WERI-Rb-1 (cell line): ENCODE measurements around the gene COL4A6.

ENCODE experiments used
- DNase-seq: peaks from one replicate; pipeline ENCODE4 v3.0.0-alpha.2; 2020
- H3K27ac ChIP-seq: fragments of 250-450 bp; sonication (Bioruptor Pico); 2 replicates; pipeline ENCODE4 v1.5.1; 2020; ENCODE audit warnings: mild to moderate bottlenecking, moderate library complexity
- H3K27me3 ChIP-seq: fragments of 250-450 bp; sonication (Bioruptor Pico); 2 replicates; pipeline ENCODE4 v1.5.1; 2021; ENCODE audit warnings: mild to moderate bottlenecking, low read depth, moderate library complexity; ENCODE audit not compliant: insufficient read depth, severe bottlenecking
- H3K36me3 ChIP-seq: fragments of 250-450 bp; sonication (Bioruptor Pico); 2 replicates; pipeline ENCODE4 v1.5.1; 2020; ENCODE audit warnings: mild to moderate bottlenecking, moderate library complexity
- H3K4me3 ChIP-seq: 2 replicates; pipeline ENCODE4 v1.5.1; 2011; ENCODE audit warnings: low read depth, mild to moderate bottlenecking, control low read depth, low read length
- H3K9me3 ChIP-seq: fragments of 250-450 bp; sonication (Bioruptor Pico); 2 replicates; pipeline ENCODE4 v1.5.1; 2021; ENCODE audit warnings: mild to moderate bottlenecking, moderate library complexity; ENCODE audit not compliant: severe bottlenecking
- TF ChIP-seq, protein P1 (sequence below): IDR thresholded peaks from 2 replicates; pipeline ENCODE4 v1.5.1; 2011; ENCODE audit warnings: low read depth, mild to moderate bottlenecking, control low read depth, inconsistent platforms, low read length

Gene COL4A6

DNA sequence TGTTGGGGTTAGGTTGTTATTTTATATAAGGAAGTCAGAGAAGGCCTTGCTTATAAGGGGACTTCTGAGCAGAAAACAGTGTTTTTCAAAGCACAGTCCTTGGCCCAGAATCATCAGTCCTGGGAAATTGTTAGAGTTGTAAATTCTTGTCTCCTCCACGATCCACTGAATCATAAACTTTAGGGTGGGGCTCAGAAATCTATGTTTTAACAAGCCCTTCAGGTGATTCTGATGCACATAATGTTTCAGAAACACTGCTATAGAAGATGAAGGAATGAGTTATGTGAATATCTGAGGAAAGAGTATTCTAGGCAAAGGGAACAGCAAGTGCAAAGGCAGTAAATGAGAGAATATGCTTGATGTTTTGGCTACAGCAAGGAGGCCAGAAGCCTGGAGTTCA, 121.8 kb downstream of the COL4A6 start:
- TF ChIP-seq, protein P1, sequence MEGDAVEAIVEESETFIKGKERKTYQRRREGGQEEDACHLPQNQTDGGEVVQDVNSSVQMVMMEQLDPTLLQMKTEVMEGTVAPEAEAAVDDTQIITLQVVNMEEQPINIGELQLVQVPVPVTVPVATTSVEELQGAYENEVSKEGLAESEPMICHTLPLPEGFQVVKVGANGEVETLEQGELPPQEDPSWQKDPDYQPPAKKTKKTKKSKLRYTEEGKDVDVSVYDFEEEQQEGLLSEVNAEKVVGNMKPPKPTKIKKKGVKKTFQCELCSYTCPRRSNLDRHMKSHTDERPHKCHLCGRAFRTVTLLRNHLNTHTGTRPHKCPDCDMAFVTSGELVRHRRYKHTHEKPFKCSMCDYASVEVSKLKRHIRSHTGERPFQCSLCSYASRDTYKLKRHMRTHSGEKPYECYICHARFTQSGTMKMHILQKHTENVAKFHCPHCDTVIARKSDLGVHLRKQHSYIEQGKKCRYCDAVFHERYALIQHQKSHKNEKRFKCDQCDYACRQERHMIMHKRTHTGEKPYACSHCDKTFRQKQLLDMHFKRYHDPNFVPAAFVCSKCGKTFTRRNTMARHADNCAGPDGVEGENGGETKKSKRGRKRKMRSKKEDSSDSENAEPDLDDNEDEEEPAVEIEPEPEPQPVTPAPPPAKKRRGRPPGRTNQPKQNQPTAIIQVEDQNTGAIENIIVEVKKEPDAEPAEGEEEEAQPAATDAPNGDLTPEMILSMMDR: no peak
- Histone ChIP-seq H3K9me3 (no peaks in the 10 kb centered on the region), H3K27ac (no peak overlapping the region), H3K36me3 (no peaks in the 10 kb centered on the region), H3K27me3 (peaks cover 27% of the 10 kb centered on the region), H3K4me3 (no peak overlapping the region)
- no peak for DNase-seq

DNA sequence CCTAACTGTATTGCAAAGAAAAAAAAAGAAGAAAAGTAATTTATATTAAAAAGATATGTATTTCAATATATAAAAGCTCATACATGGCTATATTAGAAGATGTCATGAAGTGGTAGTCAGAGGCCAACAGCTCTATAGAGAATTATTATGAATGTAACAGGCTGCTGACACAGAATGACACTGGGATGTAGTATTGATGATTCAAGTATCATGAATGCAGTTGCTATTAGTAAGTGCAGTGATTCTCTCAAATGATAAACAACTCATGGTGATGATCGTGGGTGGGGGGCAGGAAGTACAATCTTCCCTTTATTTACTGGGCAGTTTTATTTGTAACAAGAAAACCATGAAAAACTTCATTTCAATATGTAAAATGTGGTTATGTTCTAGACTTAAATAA, 124.6 kb downstream of the COL4A6 start:
- DNase-seq: no peak
- no peak overlapping the region for H3K4me3 ChIP-seq
- H3K36me3 ChIP-seq: no peaks in the 10 kb centered on the region
- H3K9me3 ChIP-seq: no peaks in the 10 kb centered on the region
- TF ChIP-seq, protein P1: no peak
- H3K27ac ChIP-seq: no peak overlapping the region
- peaks cover 25% of the 10 kb centered on the region for H3K27me3 ChIP-seq

DNA sequence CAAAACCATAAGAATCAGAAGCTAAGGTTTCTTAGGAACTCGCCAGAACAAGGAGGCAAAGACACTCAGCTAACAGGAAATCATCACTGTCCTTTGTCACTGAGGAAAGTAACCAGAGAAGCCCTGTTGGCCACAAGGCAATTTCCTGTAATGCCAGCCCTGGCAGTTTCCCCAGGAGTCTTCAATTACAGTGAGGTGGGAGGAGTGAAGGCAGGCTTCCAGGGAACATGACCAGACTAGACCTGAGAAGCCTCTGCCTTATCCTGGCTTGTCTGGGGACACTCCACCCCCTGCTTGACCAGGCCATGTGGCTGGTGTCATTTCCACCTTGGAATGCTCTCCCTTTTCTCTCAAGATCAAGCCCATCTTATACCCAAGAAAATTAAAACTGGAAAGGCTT, 125.3 kb downstream of the COL4A6 start:
- no peak overlapping the region for H3K4me3 ChIP-seq
- H3K27ac ChIP-seq: no peak overlapping the region
- DNase-seq: no peak
- H3K27me3 ChIP-seq: peaks cover 25% of the 10 kb centered on the region
- no peaks in the 10 kb centered on the region for H3K36me3 ChIP-seq
- H3K9me3 ChIP-seq: no peaks in the 10 kb centered on the region
- TF ChIP-seq, protein P1: no peak

DNA sequence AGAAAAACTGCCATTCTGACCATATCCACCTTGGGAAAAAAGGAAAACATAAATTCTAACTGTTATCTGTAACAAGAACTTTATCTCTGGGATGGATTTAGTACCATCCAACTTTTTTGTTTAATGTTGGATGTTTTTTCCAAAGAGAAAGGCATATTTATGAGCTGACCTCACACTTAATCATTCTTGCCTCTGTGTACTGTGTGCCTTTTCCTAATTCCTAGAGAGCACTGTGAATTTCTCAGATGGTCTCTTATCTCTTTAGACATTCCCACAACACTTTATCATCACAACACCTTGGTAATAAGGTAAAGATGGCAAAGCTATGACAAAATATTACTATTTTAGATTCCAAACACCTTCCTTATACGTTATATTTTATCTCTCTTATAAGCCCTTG, 126.2 kb downstream of the COL4A6 start:
- TF ChIP-seq, protein P1: no peak
- H3K27ac ChIP-seq: no peak overlapping the region
- no peaks in the 10 kb centered on the region for H3K36me3 ChIP-seq
- DNase-seq: no peak
- peaks cover 29% of the 10 kb centered on the region for H3K27me3 ChIP-seq
- no peaks in the 10 kb centered on the region for H3K9me3 ChIP-seq
- H3K4me3 ChIP-seq: no peak overlapping the region

GRCh38 chrX:108310506-108310905, 127.7 kb downstream of the COL4A6 start:
- TF ChIP-seq, protein P1: no peak
- H3K9me3 ChIP-seq: no peaks in the 10 kb centered on the region
- H3K4me3 ChIP-seq: no peak overlapping the region
- H3K27me3 ChIP-seq: peaks cover 42% of the 10 kb centered on the region
- H3K36me3 ChIP-seq: no peaks in the 10 kb centered on the region
- DNase-seq: no peak
- no peak overlapping the region for H3K27ac ChIP-seq

DNA sequence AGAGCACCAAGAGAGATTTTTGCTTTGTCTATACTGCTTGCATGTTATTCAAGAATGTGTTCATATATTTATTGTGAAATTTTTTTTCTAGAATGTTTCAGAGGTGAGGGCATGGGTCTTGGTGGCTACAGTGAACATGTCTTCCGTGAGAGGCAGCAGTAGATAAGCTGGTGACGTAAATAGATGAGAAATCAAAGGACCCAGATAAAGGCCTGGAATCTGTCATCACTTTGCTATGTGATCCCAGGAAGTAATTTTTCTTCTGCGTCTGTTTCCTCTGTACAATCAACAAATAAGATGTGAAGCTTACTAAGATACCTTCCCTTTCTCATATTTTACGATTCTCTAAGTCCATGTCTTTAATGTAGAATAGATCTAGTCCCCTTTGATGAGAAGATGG, 129.1 kb downstream of the COL4A6 start:
- H3K36me3 ChIP-seq: no peaks in the 10 kb centered on the region
- DNase-seq: no peak
- H3K27me3 ChIP-seq: peaks cover 50% of the 10 kb centered on the region
- no peak overlapping the region for H3K27ac ChIP-seq
- no peaks in the 10 kb centered on the region for H3K9me3 ChIP-seq
- TF ChIP-seq, protein P1: no peak
- no peak overlapping the region for H3K4me3 ChIP-seq
